ENCODE data around the gene NYNRIN. TPM values are rescaled to one million over a fixed set of nuclear protein-coding genes. Genes with fewer than 3 reads are reported as not detected.

Gene NYNRIN
- total RNA-seq, 4 donors from 2014 or later, result 18.5 to 43.6 (median 29.8) TPM

GRCh38 chr14:24397639-24398292, 1.0 kb upstream of the NYNRIN start:
- no peak for DNase-seq (ENCODE audit: low spot score in 2 of 2)
- Histone ChIP-seq H3K36me3 (no peaks in the 10 kb centered on the region), H3K4me1 (peaks cover 87% of the 10 kb centered on the region), H3K4me3 (peak overlapping the region; percentile 62), H3K27me3 (no peaks in the 10 kb centered on the region), H3K27ac (peak overlapping the region; percentile 89), H3K9me3 (no peaks in the 10 kb centered on the region)
- no peak for TF ChIP-seq CTCF (IDR thresholded peaks at IDR 0.05)
- 42% methylated on average over 6 of the region's 6 CpGs for WGBS

- Histone ChIP-seq H3K4me1 (peaks cover 89% of the 10 kb centered on the region), H3K36me3 (no peaks in the 10 kb centered on the region), H3K27me3 (no peaks in the 10 kb centered on the region), H3K9me3 (no peaks in the 10 kb centered on the region), H3K4me3 (peak overlapping the region; percentile 62), H3K27ac (peak overlapping the region; percentile 89)
- no peak for DNase-seq (ENCODE audit: low spot score in 2 of 2)
- 10% methylated on average over 7 of the region's 7 CpGs for WGBS
- TF ChIP-seq POLR2AphosphoS5 (IDR thresholded peaks at IDR 0.05) (no peak), POLR2A (IDR thresholded peaks at IDR 0.05) (no peak), CTCF (IDR thresholded peaks at IDR 0.05) (no peak)
Measured at GRCh38 chr14:24398293-24398652, 530 bp upstream of the NYNRIN start.

DNA sequence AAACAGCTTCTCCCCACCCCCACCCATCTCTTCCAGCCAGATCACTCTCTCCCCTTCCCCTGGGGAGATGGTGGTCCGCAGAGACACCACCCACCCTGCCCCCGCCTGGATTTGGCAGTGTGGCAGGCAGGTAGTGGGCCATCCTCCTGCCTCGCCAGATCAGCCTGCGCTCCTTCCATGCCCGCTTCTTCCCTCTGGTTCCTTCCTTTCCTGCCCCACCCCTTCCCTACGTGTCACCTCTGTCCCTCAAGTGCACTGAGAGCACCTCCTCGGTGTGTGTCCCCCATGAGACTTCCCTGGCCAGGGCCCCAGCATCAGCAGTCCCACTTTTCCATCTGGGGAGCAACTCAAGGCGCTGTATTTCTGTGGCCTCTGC, 632 bp downstream of the NYNRIN start:
- TF ChIP-seq POLR2A (IDR thresholded peaks at IDR 0.05) (no peak), CTCF (IDR thresholded peaks at IDR 0.05) (no peak), EP300 (IDR thresholded peaks at IDR 0.05) (no peak), POLR2AphosphoS5 (IDR thresholded peaks at IDR 0.05) (no peak)
- Histone ChIP-seq H3K27ac (peak overlapping the region; percentile 89), H3K4me3 (peak overlapping the region; percentile 62), H3K36me3 (no peaks in the 10 kb centered on the region), H3K9me3 (no peaks in the 10 kb centered on the region), H3K27me3 (no peaks in the 10 kb centered on the region), H3K4me1 (peaks cover 90% of the 10 kb centered on the region)
- DNase-seq (ENCODE audit: low spot score in 2 of 2), result no peak
- WGBS, result 9% methylated on average over 8 of the region's 8 CpGs

DNA sequence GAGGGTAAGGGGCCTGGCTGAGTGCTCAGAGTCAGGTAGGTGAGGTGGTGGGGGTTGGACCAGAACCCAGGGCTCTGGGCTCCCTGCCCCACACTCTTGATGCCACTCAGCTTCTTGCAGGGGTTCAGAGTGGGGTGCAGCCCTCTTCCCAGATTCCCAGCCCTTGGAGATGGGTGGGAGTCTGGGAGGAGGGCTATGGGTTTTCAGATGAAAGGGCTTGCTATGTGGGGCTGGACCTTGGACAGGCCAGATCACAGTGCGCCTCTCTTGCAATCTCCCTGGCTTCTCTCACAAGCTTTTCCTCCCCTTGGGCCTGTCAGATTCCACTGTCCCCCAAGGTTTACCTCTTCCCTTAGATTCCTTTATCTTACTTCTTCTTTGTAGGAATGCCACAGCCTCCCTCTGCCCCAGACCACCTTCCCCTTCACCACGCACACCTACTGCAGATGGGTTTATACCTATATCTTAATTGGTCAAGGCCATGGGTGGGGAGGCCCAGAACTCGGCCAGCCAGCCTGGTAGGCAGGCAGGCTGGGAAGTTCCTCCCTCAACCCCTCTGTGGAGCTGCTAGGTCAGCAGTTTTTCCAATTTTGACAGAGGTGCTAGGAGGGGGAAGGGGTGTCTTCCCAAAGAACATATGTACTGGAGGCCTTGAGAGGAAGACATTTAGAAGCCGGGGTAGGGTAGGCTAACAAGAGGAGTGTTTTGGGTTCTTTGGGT, 1.4 kb downstream of the NYNRIN start:
- Histone ChIP-seq H3K36me3 (no peaks in the 10 kb centered on the region), H3K27me3 (no peaks in the 10 kb centered on the region), H3K27ac (peak overlapping the region; percentile 89), H3K4me3 (peak overlapping the region; percentile 62), H3K9me3 (no peaks in the 10 kb centered on the region), H3K4me1 (peaks cover 84% of the 10 kb centered on the region)
- WGBS, result 44% methylated on average over 4 of the region's 4 CpGs
- no peak for TF ChIP-seq CTCF (IDR thresholded peaks at IDR 0.05)
- TF ChIP-seq POLR2AphosphoS5 (IDR thresholded peaks at IDR 0.05), result no peak
- TF ChIP-seq POLR2A (IDR thresholded peaks at IDR 0.05), result no peak
- TF ChIP-seq EP300 (IDR thresholded peaks at IDR 0.05), result no peak
- DNase-seq (ENCODE audit: low spot score in 2 of 2), result no peak

GRCh38 chr14:24401810-24402702, 3.3 kb downstream of the NYNRIN start:
- WGBS, result 52% methylated on average over 9 of the region's 9 CpGs
- Histone ChIP-seq H3K36me3 (no peaks in the 10 kb centered on the region), H3K4me3 (no peak overlapping the region), H3K27me3 (no peaks in the 10 kb centered on the region), H3K27ac (no peak overlapping the region), H3K9me3 (no peaks in the 10 kb centered on the region), H3K4me1 (peaks cover 69% of the 10 kb centered on the region)
- no peak for TF ChIP-seq CTCF (IDR thresholded peaks at IDR 0.05)
- no peak for TF ChIP-seq POLR2AphosphoS5 (IDR thresholded peaks at IDR 0.05)
- TF ChIP-seq POLR2A (IDR thresholded peaks at IDR 0.05), result no peak
- no peak for TF ChIP-seq EP300 (IDR thresholded peaks at IDR 0.05)
- no peak for DNase-seq (ENCODE audit: low spot score in 2 of 2)
